Medulla oblongata (tissue), 1 donor: ENCODE measurements around the gene CLDN5.

Experiments
- DNase-seq: peaks from one replicate; pipeline ENCODE4 v3.0.0-alpha.2; 2015; ENCODE audit errors: extremely low spot score

CLDN5 gene

GRCh38 chr22:19504900-19505734, 19.1 kb downstream of the CLDN5 start:
- DNase-seq: no peak

DNA sequence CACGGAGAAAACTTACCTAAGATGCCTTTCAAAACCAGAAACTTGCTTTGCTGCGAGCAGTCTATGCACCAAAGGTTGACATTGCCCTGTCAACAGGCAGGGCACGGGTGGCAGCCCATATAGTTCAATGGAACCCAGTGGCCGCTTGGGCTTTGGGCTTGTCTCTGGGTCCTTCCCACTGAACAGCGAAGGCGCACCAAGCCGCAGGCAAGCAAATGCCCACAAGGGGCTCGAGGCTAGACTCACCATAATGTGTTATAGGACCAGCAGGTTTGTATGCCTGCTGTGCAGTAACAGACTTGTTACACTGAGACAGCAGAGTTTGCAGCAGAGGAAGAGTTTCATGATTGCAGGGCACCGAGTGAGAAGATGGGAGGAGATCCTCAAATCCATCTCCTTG, 20.3 kb downstream of the CLDN5 start:
- no peak for DNase-seq

DNA sequence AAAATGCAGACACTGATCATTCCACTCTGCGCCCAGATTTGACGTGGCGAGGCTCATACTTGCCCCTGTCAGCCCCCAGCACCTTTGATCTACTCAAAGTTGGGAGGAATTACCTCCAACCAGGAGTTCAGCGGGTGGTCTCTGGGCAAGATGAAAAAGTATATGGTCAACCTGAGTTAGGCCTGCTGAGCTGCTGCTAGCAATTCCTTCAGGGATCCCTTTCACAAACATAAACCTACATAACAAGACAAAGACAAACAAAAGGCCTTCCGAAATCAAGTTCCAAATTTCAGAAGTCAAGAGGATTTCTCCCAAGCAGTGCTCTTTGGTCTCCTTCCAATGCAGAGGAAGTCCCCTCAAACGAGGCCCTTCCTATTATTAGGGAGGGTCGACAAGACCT, 20.8 kb downstream of the CLDN5 start:
- no peak for DNase-seq

GRCh38 chr22:19501897-19502447, 22.2 kb downstream of the CLDN5 start:
- no peak for DNase-seq

GRCh38 chr22:19499880-19500242, 24.3 kb downstream of the CLDN5 start:
- DNase-seq: no peak

GRCh38 chr22:19499236-19499879, 24.9 kb downstream of the CLDN5 start:
- no peak for DNase-seq

- no peak for DNase-seq
Observed at GRCh38 chr22:19498866-19499190, 25.4 kb downstream of the CLDN5 start.

- DNase-seq: no peak
Observed at GRCh38 chr22:19498154-19498865, 25.9 kb downstream of the CLDN5 start.

- DNase-seq: no peak
Observed at GRCh38 chr22:19497245-19497644, 27.0 kb downstream of the CLDN5 start.

DNA sequence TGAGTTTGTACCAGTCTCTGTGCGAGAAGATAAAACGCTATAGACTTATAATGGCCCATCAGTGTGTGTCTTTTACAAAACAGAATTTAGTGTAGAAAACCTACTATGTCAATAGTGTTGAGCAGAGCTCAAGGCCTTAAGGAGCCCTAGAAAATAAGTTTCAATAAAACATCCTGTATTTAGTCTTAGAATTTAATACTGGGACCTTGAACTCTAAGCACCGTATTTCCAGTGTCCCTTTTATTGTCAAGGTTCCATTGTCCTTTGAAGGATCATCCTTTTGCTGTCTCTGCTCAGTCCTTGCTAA, 27.9 kb downstream of the CLDN5 start:
- no peak for DNase-seq

DNA sequence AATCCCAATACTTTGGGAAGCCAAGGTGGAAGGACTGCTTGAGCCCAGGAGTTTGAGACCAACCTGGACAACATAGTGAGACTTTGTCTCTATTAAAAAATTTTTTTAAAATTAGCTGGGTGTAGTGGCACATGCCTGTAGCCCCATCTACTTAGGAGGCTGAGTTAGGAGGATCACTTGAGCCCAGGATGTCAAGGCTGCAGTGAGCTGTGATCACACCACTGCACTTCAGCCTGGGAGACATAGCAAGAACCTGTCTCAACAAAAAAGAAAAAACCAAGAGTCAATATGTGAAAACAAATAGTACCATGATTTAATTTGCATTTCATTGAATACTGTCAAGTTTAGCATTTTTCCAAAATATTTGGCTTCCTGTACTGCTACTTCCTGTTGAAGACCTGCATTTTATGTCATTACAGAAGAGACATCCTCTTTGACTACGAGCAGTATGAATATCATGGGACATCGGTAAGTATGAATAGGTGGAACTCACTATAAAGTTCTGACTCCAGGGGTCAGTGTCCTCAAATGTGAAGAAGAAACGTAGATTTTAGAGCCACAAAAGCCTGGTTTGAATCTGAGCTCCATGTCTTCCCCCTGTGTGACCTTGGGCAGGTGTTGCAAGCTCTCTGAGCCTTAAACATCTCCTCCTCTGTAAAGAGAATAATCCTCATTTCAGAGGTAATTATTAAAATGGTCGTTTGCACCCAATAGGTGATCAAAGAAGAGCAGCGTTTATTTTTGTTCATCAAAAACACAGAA, 28.5 kb downstream of the CLDN5 start:
- no peak for DNase-seq

GRCh38 chr22:19494676-19495173, 29.5 kb downstream of the CLDN5 start:
- DNase-seq: no peak

DNA sequence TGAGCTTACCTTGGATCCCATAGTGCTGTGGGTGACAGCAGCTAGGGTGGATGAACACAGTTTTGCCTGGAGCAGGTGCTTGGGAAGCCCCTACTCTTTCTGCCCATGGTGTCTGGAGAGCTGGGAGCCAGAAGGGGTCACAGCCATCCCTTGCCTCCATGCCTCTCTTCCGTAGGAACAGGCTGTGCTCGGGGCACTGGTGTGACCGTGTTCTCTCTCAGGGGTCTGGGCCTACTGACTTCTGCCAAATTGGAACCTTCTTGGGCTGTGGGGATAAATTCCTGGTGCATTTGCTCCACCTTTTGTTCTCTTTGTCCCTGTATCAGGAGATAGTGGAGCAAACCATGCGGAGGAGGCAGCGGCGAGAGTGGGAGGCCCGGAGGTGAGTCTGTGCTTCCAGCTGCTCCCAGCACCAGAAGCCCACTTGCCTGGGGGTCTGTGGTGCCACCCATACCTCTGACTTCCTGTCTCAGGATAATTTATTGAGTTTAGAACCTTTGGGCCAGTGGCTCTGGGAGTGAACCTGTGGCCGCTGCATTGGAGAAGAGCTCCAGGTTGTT, 30.1 kb downstream of the CLDN5 start:
- no peak for DNase-seq

- DNase-seq: no peak
Observed at GRCh38 chr22:19492504-19493174, 31.6 kb downstream of the CLDN5 start.

- DNase-seq: no peak
Observed at GRCh38 chr22:19490628-19491230, 33.5 kb downstream of the CLDN5 start.

GRCh38 chr22:19488884-19489843, 35.0 kb downstream of the CLDN5 start:
- DNase-seq: no peak

DNA sequence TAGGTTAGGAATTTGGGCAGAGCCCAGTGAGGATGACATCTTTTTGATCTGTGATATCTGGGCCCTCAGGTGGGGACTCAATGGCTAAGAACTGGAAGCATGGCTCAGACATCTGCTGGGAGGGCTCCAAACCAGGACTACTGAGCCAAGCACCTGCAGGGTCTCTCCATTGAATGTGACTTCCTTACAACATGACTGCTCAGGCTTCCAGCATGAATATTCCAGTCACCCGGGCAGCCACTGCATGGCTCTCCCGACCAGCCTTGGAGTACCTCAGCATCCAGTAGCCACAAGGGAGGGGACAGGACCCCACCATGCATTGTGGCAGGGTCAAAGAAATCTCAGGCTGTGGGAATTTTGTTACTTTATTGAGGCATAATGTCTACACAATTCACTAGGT, 35.9 kb downstream of the CLDN5 start:
- no peak for DNase-seq

DNA sequence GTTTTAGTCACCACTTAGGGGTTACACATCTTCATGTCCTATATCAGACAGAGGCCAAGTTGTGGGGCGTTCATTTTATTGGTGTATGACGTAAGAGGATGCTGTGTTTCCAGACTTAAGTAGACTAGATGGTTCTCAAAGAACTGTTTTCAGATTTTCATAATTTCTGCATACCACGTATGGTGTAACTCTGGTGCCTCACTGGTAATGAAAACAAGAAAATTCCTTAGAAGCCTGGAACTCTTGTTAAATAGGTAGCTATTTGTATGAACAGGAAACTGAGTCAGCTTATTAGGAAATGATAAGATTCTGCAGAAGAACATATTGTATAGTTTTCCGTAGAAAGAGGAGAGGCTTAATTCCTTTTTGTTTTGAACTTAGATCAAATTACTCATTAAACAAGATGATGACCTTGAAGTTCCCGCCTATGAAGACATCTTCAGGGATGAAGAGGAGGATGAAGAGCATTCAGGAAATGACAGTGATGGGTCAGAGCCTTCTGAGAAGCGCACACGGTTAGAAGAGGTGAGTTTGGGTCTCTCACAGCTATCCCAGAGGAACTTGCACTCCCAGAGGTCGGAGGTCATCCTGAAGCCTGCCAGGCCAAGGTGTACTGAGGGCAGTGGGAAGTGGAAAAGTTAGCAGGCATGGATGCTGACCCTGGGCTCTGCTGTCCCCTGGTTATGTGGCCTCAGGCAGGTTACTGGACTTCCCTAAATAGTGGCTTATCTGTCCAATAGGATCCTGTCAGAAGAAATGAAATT, 40.5 kb downstream of the CLDN5 start:
- DNase-seq: no peak

- DNase-seq: no peak
Observed at GRCh38 chr22:19482297-19482696, 41.9 kb downstream of the CLDN5 start.
